ENCODE data around the gene ASTE1.
"Not testable (repeated sequence)": the region's sequence is repeated elsewhere in the genome, so short reads cannot be mapped to it uniquely, and the experiment has no call there.

The ASTE1 gene

GRCh38 chr3:131048030-131048429 is 21.4 kb upstream of the ASTE1 start:
- Histone ChIP-seq H2AFZ (ENCODE audit: low read depth) (peak overlapping the region; percentile 77), H3K9ac (peak overlapping the region; percentile 61), H3K79me2 (ENCODE audit: insufficient read depth, low read depth) (no peaks in the 10 kb centered on the region), H3K4me2 (peak overlapping the region; percentile 75), H3K27me3 (ENCODE audit: insufficient read depth, low read depth) (no peaks in the 10 kb centered on the region), H3K36me3 (ENCODE audit: insufficient read depth) (no peaks in the 10 kb centered on the region), H3K27ac (peak overlapping the region; percentile 68), H3K4me3 (IDR thresholded peaks at IDR 0.05; ENCODE audit: insufficient read depth, low read depth, low read length) (peak overlapping the region; percentile 92), H4K20me1 (ENCODE audit: insufficient read depth) (no peaks in the 10 kb centered on the region), H3K4me1 (ENCODE audit: low read depth, poor library complexity, severe bottlenecking) (peaks cover 34% of the 10 kb centered on the region)
- TF ChIP-seq CTCF (conservative IDR thresholded peaks at IDR 0.05; ENCODE audit: low read depth, low read length) = no peak

DNA sequence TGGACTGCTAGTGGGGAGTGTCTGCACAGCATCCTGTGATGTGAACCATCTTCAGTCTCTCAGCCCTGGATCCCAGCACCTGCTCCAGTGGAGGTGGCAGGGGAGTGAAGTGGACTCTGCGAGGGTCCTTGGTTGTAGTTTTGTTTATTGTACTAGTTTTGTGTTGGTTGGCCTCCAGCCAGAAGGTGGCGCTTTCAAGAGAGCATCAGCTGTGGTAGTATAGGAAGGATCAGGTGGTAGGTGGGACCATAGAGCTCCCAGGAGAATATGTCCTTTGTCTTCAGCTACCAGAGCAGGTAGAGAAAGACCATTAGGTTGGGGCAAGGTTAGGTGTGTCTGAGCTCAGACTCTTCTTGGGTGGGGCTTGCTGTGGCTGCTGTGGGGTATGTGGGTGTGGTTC is 21.0 kb upstream of the ASTE1 start:
- Histone ChIP-seq H3K4me3 (IDR thresholded peaks at IDR 0.05; ENCODE audit: insufficient read depth, low read depth, low read length) (peak overlapping the region; percentile 92), H3K4me2 (peak overlapping the region; percentile 75), H3K4me1 (ENCODE audit: low read depth, poor library complexity, severe bottlenecking) (peaks cover 34% of the 10 kb centered on the region)

DNA sequence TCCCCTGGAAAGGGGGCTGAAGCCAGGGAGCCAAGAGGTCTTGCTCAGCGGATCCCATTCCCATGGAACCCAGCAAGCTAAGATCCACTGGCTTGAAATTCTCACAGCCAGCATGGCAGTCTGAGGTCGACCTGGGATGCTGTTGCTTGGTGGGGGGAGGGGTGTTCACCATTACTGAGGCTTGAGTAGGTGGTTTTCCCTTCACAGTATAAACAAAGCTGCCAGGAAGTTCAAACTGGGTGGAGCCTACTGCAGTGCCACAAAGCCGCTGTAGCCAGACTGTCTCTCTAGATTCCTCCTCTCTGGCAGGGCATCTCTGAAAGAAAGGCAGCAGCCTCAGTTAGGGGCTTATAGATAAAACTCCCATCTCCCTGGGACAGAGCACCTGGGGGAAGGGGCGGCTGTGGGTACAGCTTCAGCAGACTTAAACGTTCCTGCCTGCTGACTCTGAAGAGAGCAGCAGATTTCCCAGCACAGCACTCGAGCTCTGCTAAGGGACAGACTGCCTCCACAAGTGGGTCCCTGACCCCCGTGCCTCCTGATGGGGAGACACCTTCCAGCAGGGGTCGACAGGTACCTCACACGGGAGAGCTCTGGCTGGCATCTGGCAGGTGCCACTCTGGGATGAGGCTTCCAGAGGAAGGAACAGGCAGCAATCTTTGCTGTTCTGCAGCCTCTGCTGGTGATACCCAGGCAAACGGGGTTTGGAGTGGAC is 15.8 kb upstream of the ASTE1 start:
- Histone ChIP-seq H3K4me1 (ENCODE audit: low read depth, poor library complexity, severe bottlenecking) (peaks cover 50% of the 10 kb centered on the region), H2AFZ (ENCODE audit: low read depth) (peak overlapping the region; percentile 83), H3K27ac (peak overlapping the region; percentile 16; the same call in 1 of the 2 replicates), H3K9ac (peak overlapping the region; percentile 33; the same call in 1 of the 2 replicates), H3K4me2 (peak overlapping the region; percentile 74)
- H4K20me1 ChIP-seq (ENCODE audit: insufficient read depth); H3K36me3 ChIP-seq (ENCODE audit: insufficient read depth); H3K79me2 ChIP-seq (ENCODE audit: insufficient read depth, low read depth); H3K4me3 ChIP-seq (IDR thresholded peaks at IDR 0.05; ENCODE audit: insufficient read depth, low read depth, low read length); H3K27me3 ChIP-seq (ENCODE audit: insufficient read depth, low read depth): not testable (repeated sequence)

More for the DNA sequence above, 21.0 kb upstream of the ASTE1 start:
- no peaks in the 10 kb centered on the region for H3K36me3 ChIP-seq (ENCODE audit: insufficient read depth)
- no peaks in the 10 kb centered on the region for H4K20me1 ChIP-seq (ENCODE audit: insufficient read depth)
- peak overlapping the region; percentile 68 for H3K27ac ChIP-seq
- H3K27me3 ChIP-seq (ENCODE audit: insufficient read depth, low read depth) = no peaks in the 10 kb centered on the region
- peak overlapping the region; percentile 61 for H3K9ac ChIP-seq
- peak; percentile 94 for TF ChIP-seq CTCF (conservative IDR thresholded peaks at IDR 0.05; ENCODE audit: low read depth, low read length)
- H3K79me2 ChIP-seq (ENCODE audit: insufficient read depth, low read depth) = no peaks in the 10 kb centered on the region
- H2AFZ ChIP-seq (ENCODE audit: low read depth) = peak overlapping the region; percentile 77

DNA sequence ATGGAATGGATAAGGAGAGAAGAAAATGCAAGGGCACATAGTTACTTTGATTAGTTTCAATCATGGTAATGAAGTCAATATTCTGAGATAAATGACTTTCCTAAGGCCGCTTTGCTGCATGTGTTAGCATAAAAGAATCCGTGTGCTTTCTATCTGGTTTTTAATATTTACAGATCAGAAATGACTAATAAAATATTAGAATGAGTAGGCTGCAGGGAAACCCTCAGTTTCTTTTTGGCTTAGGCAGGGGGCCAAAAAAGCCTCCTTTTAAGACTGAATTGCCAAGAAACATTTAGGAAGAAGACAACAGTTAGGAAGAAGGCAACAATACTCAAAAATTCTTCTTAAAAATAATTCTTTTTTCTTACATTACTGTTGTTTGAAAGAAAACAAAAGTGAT is 11.7 kb upstream of the ASTE1 start:
- H4K20me1 ChIP-seq (ENCODE audit: insufficient read depth) = no peaks in the 10 kb centered on the region
- no peak overlapping the region for H3K27ac ChIP-seq
- TF ChIP-seq CTCF (conservative IDR thresholded peaks at IDR 0.05; ENCODE audit: low read depth, low read length) = no peak
- H2AFZ ChIP-seq (ENCODE audit: low read depth) = no peak overlapping the region
- no peak overlapping the region for H3K4me3 ChIP-seq (IDR thresholded peaks at IDR 0.05; ENCODE audit: insufficient read depth, low read depth, low read length)
- H3K27me3 ChIP-seq (ENCODE audit: insufficient read depth, low read depth) = no peaks in the 10 kb centered on the region
- H3K9ac ChIP-seq = no peak overlapping the region
- H3K36me3 ChIP-seq (ENCODE audit: insufficient read depth) = no peaks in the 10 kb centered on the region
- H3K79me2 ChIP-seq (ENCODE audit: insufficient read depth, low read depth) = no peaks in the 10 kb centered on the region
- H3K4me2 ChIP-seq = no peak overlapping the region
- H3K4me1 ChIP-seq (ENCODE audit: low read depth, poor library complexity, severe bottlenecking) = peaks cover 40% of the 10 kb centered on the region

GRCh38 chr3:131036986-131037385 is 10.4 kb upstream of the ASTE1 start:
- H4K20me1 ChIP-seq (ENCODE audit: insufficient read depth) = no peaks in the 10 kb centered on the region
- no peaks in the 10 kb centered on the region for H3K79me2 ChIP-seq (ENCODE audit: insufficient read depth, low read depth)
- H3K27me3 ChIP-seq (ENCODE audit: insufficient read depth, low read depth) = no peaks in the 10 kb centered on the region
- no peaks in the 10 kb centered on the region for H3K36me3 ChIP-seq (ENCODE audit: insufficient read depth)
- H3K27ac ChIP-seq = no peak overlapping the region
- H3K4me3 ChIP-seq (IDR thresholded peaks at IDR 0.05; ENCODE audit: insufficient read depth, low read depth, low read length) = no peak overlapping the region
- no peak overlapping the region for H3K4me2 ChIP-seq
- H2AFZ ChIP-seq (ENCODE audit: low read depth) = no peak overlapping the region
- no peak for TF ChIP-seq CTCF (conservative IDR thresholded peaks at IDR 0.05; ENCODE audit: low read depth, low read length)
- no peak overlapping the region for H3K9ac ChIP-seq
- H3K4me1 ChIP-seq (ENCODE audit: low read depth, poor library complexity, severe bottlenecking) = peaks cover 29% of the 10 kb centered on the region

Measured in KMS-11 (cell line).